Stimulated activated CD8-positive, alpha-beta memory T cell treated with anti-CD3 and anti-CD28 coated beads, Interleukin-12 subunit alpha, Interleukin-12 subunit beta, amount 100 ng/mL, for 4 hours (primary cell): ENCODE results near the gene MUS81.

Experiments used
- DNase-seq: peaks from one replicate; pipeline ENCODE4 v3.0.0-alpha.2; 2020; ENCODE audit warnings: low read depth

MUS81 gene

DNA sequence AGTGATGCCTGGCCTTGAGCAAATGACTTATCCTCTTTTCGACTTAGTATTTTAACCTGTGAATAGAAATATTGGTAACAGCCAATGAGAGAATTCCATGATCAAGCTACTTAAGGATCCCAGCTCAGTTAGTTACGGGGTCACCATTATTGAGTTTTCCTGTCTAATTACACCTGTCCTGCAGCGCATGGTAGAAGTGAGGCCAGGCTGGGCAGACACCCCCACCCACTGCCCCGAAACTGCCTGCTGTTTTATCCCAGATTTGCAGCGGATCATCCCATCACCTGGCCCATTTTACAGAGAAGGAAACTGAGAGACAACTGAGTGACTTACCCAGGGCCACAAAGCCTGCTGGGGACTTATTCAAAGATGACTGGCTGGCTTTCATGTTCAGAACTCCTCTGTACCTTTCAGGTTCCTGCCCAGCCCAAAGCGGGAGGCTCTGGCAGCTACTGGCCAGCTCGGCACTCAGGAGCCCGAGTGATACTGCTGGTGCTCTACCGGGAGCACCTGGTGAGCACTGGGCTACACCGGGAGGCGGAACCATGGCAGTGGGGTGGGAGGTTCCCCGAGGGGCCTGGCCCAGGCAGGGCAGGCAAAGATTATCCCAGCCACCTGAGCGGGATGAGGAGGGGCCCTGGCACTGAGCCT, 1.4 kb downstream of the MUS81 start:
- no peak for DNase-seq

DNA sequence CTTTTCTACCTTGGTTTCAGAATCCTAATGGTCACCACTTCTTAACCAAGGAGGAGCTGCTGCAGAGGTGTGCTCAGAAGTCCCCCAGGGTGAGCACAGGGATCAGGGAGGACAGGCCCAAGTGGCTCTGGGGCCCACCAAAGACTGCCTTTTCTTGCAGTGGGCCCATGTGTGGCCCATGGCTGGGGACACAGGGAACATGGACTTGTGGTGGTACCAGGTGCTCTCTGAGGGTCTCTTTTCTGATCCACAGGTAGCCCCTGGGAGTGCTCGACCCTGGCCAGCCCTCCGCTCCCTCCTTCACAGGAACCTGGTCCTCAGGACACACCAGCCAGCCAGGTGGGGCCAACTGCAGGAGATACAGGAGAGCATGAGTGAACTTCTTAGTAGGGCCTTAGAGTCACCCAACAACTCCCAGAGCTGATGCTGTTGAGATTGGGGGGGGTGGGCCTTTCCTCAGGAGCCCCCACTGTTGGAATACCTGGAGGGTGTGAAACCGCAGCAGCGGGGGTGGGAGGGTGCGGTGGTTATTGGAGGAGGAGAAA, 2.0 kb downstream of the MUS81 start:
- no peak for DNase-seq

- no peak for DNase-seq
These were observed 3.0 kb downstream of the MUS81 start for GRCh38 chr11:65862941-65863888.

- no peak for DNase-seq
These were observed 3.9 kb downstream of the MUS81 start for GRCh38 chr11:65863889-65864705.

DNA sequence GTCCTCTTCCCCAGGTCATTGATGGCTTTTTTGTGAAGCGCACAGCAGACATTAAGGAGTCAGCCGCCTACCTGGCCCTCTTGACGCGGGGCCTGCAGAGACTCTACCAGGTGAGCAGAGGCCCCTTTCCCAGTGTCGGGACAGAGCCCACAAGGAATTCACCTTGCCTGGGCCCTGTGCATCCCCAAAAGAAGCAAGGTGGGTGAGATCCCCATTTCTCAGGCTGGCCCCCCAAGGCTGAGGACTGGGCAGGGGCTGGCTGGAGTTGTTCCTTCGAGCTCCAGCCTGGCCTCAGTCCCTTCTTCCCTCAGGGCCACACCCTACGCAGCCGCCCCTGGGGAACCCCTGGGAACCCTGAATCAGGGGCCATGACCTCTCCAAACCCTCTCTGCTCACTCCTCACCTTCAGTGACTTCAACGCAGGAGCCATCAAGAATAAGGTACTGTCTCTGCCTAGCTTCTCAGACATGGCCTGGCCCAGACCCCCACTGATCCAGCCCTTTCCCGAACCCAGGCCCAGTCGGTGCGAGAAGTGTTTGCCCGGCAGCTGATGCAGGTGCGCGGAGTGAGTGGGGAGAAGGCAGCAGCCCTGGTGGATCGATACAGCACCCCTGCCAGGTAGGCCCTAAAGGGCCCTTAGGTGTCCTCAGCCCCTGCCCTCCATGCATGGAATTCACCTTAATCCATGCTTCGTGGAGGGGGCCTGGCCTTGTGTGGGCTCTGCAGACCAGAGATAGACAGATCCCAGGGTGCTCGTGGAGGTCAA, 4.7 kb downstream of the MUS81 start:
- no peak for DNase-seq

- DNase-seq, result no peak
These were observed 5.4 kb downstream of the MUS81 start for GRCh38 chr11:65865550-65866172.

- DNase-seq, result no peak
These were observed 6.5 kb downstream of the MUS81 start for GRCh38 chr11:65866509-65867283.

DNA sequence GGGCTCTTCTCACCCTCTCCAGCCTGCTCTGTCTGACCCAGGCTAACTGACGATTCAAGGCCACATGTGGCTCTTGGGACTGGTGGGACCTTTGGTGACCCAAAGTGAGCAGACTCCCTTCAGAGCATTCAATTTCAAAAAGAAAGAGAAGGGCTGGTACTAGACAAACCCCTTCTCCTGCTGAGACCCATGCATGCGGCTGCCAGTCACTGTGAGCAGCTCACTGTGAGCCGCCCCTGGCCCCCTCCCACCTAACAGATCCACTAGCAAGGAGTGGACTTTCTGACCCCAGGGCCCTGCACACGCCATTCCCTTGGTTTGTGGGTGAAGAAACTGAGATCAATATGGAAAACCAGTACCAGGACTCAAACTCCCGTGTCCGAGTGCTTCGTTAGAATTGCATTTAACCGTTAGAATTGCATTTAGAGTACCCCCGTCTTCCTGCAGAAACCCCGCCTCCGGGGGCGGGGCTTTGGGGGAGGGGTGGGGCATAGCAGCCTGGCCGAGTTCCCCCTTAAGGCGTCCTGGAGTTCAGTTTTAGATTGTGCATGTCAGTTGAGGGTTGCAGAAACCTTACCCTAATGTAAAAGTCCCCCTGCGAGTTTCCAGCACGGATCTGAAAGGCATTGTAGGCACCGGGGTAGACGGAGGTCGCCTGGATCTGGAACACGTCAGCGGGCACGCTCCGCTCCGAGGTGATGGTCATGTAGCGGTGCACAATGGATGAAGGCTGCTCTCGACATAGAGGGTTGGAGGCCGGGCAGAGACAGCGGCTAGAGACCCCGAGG, 7.2 kb downstream of the MUS81 start:
- DNase-seq, result no peak

GRCh38 chr11:65868076-65868667, 7.9 kb downstream of the MUS81 start:
- no peak for DNase-seq

DNA sequence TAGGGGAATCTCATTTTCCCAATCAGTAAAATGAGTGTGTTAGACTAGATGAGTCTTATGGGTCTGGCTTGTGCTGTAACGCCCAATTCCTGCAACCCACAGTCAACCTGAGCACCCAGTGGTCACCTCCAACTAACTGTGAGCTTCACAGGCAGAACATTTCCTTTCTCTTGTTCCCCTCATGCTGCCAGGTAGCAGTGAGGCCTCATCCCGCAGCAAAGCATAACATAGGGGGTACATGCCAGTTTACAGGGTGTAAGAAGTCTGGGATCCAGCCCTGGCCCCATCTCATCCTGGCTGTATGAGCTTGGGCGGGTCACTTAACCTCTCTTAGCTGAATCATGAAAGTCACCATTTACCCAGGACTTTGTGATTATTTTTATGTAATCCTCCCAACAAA, 8.7 kb downstream of the MUS81 start:
- no peak for DNase-seq

- DNase-seq, result no peak
These were observed 9.5 kb downstream of the MUS81 start for GRCh38 chr11:65869643-65870306.

GRCh38 chr11:65870307-65870658, 10.1 kb downstream of the MUS81 start:
- no peak for DNase-seq

- no peak for DNase-seq
These were observed 10.8 kb downstream of the MUS81 start for GRCh38 chr11:65870706-65871681.

DNA sequence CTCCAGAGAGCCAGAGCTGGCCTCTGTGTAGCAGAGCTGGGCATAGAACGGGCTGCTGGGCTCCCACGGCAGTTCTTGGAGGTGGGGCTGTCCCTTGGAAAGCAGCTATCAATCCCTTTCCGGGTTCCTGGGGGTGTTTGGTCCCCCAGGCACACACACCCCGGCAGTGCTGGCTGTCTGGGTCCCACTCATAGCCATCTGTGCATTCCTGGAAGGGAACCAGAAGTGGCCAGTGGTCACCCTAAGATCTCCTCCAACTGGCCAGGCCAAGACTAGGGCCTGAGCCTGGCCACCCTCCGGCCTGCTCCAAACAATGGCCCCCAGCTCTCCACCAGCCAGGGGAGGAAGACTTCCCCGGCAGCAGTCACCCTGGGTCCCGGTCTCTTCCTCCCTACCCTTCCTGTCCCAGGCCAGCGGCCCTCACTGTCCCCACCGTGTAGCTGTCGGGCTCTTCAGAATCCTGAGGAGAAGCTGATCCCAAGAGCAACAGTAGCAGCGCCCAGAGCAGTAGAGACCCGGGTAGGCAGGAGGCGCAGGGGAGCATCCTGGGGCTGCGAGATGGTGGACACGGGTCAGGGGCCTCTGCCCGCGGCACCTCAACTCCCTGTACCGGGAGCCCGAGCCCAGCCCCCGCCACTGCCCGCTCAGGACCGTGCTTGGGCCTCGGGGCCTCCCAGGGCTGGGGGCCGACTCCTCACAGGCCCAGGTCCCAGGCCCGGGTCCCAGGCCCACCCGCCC, 11.7 kb downstream of the MUS81 start:
- no peak for DNase-seq

GRCh38 chr11:65872586-65873317, 12.5 kb downstream of the MUS81 start, which contains the start of gene EFEMP2:
Gene EFEMP2, minus strand, starts transcription at chr11:65872800. Its CDS starts 446 bp downstream, at chr11:65872354.
- no peak for DNase-seq
